NCI-H2107 treated with DMSO at 0.1 percent for 48 hours (cell line): ENCODE results near the gene GADD45A.
A peak's percentile ranks its signal among the peaks of the same experiment; 100 is the strongest.
"Not testable (repeated sequence)": the region's sequence is repeated elsewhere in the genome, so short reads cannot be mapped to it uniquely, and the experiment has no call there.

Source experiments
- DNase-seq: peaks from one replicate; lab custom pipeline; 2025; ENCODE audit not compliant: unreplicated experiment; lab: John Stamatoyannopoulos, UW

GADD45A gene, protein sequence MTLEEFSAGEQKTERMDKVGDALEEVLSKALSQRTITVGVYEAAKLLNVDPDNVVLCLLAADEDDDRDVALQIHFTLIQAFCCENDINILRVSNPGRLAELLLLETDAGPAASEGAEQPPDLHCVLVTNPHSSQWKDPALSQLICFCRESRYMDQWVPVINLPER

GRCh38 chr1:67685067-67685557, at the start of gene GADD45A:
Gene GADD45A (plus strand): TSS chr1:67685201. CDS start chr1:67685495, 294 bp downstream.
- peak; percentile 99 for DNase-seq

DNA sequence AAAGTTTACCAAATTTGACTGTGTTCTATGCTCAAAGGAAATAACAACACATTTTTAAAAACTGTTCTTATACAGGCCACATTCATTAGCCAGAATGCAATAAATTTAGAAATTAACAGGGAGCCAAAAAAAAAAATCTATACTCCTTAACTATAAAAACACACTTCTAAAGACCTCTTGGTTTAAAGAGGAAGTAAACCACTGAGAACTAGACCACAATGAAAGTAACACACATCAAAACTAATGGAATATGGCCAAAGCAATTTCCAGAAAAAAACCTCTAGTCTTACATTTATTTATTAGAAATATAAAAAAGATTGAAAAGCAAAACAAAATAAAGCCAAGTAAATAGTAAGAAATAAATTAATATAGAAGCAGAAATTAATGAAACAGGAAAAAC, 48.9 kb upstream of the GADD45A start:
- DNase-seq, result no peak

GRCh38 chr1:67639361-67639760, 45.6 kb upstream of the GADD45A start:
- DNase-seq, result no peak

- DNase-seq, result no peak
These were observed 42.4 kb upstream of the GADD45A start for GRCh38 chr1:67642629-67643028.

DNA sequence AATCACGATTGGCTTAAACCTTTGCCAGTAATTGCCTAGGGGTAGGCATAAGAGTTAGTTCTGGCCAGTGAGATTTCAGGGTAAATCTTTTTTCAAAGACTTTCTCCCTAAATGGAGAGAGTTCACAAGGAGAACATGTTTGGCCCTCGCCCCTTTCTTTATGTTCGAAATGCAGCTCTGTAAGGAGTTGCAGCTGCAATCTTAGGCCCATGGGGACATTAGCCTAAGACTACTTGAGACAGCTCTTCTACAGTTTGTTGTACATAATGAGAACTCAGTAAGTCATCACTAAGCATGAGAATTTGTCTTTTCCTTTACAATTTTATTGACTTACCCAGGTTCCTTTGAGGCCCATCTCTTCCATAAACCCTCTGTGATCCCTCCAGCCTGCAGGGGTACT, 40.4 kb upstream of the GADD45A start:
- DNase-seq, result no peak

- no peak for DNase-seq
These were observed 39.4 kb upstream of the GADD45A start for GRCh38 chr1:67645495-67646144.

DNA sequence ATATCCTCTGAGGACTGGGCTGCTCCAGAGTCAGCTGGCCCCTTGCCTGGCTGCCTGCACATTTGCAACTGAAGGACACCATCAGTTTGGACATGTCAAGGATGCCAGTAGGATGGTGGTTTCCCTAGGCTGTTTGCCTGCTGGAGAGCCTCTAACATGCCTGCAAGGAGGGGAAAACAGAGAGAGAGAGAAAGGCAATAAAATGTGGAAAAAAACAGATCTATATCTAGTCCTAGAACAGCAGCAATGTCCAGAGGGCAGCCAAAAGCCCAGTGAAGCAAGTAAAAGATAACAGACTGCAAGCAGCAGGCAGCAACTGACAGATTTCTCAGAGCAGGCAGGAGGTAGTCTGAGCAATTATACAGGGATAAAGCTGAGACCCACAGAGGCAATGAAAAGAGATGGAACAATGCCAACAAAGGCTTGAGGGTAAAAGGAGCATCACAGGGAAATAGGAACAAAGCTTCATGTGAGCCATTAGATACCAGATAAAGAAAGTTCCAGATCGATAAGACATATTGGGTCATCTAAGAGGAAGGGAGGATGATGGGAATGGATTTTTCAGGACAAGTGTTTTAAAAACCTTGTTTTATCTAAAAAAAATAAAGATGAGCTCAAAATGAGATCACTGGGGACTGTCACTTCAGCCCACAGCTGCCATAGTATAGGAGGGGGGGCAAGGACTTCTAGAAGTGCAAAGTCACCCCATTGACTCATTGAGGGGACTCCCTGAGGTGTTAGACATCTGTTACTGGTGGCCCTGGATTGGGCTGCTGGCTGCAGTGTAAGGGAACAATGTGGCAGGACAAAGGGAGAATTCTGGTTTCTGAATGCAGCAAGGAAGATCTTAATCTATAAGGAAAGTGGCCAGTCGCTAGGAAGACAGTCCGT, 38.6 kb upstream of the GADD45A start:
- peak; percentile 88 for DNase-seq

- no peak for DNase-seq
These were observed 37.8 kb upstream of the GADD45A start for GRCh38 chr1:67647036-67647798.

GRCh38 chr1:67647814-67648358, 37.1 kb upstream of the GADD45A start:
- DNase-seq, result no peak

DNA sequence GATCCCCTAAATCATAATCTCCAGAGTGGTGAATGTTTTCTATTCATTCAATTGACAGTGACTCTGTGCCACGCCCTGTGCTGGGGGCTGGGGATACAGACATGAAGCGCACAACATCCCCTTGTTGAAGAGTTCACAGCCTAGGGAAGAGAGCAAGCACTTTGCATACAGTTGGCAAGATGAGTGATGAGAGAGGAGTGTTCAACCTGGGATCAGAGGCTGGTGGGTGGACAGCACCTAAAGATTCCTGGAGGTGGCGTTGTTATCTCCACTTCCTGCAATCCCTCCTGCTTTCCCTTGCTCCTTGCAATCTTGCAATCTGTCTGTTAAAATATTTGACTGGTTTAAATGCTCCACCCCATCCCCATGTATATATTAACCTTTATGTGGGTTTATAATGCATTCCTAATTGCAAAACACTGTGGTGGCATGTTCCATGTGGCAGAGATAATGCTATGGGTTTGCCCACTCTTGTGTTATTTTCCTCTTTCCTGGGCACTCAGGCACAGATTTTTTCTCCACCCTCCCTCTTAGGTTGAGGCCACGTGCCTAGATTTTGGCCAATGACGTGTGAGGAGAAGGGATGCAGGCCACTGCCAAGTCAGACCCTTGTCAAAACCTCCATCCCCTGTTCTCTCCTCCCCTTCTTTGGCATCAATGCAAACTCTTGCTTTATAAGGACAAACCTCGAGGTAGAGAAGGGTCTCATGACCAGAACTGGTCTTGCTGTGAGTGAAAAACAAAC, 36.2 kb upstream of the GADD45A start:
- DNase-seq, result no peak

GRCh38 chr1:67650061-67650460, 34.9 kb upstream of the GADD45A start:
- no peak for DNase-seq

DNA sequence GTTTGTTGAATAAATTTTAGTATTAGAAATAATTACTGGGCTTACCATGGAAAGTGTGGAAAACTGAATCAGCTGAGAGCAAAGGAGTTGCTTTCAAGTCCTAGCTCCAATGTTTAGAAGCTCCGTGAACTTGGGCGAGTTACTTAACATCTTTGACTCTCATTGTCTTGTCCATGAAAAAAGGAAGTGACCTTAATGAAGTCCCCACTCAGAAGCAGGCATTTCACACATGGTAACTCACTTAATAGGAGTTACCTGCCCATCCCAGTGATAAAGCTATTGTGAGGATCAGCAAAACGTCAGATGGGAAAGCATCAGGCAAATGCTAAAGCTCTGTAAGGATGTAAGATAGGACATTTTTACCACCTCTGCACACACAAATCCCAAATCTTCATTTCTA, 34.0 kb upstream of the GADD45A start:
- DNase-seq, result no peak

GRCh38 chr1:67652800-67653199, 32.2 kb upstream of the GADD45A start:
- DNase-seq, result peak; percentile 93

GRCh38 chr1:67653304-67653703, 31.7 kb upstream of the GADD45A start:
- no peak for DNase-seq

- no peak for DNase-seq
These were observed 29.4 kb upstream of the GADD45A start for GRCh38 chr1:67655581-67655980.

DNA sequence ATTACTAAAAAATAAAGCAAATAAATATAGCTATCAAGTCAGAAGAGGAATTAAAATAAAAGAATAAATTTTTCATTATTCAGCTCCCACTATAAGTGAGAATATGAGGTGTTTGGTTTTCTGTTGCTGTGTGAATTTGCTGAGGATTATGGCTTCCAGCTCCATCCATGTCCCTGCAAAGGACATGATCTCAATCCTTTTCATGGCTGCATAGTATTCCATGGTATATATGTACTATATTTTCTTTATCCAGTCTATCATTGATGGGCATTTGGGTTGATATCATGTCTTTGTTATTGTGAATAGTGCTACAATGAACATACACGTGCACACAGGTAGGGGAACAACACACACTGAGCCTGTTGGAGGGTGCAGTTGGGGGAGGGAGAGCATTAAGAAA, 27.8 kb upstream of the GADD45A start:
- not testable (repeated sequence) for DNase-seq

DNA sequence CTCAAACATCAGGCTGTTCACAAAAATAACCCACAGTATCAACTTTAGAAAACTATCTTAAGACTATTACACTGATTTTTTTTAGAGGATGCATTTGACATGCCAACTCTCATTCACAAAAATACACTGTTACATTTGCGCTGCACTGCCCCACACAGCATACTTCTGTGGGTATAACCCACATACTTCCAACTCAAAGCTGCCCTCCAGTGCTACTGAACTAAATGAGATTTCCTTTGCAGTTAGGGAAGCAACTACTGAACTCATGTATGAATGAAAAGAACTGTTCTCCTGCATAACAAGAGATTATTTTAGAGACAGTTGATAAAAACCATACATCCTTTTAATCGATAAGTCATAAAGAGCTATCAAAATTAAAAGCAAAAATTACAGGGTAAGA, 25.8 kb upstream of the GADD45A start:
- DNase-seq, result no peak

DNA sequence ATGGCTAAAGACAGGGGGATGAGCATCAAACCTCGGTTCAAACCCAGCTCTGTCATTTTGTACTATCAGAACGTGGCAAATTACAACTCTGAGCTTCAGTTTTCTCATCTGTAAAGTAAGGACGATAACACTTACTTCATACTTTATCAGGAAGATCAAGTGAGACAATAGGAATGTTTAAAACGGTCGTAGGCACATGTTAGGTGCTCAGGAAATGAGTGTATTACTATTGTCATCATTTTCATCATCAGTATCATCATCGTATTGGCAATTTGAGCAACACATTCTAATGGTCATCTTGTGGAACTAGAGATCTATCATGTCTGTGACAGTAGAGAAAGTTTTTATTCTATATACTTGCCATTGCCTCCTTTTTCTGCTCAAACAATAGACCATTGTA, 22.1 kb upstream of the GADD45A start:
- no peak for DNase-seq

GRCh38 chr1:67664048-67664447, 21.0 kb upstream of the GADD45A start:
- DNase-seq, result no peak

DNA sequence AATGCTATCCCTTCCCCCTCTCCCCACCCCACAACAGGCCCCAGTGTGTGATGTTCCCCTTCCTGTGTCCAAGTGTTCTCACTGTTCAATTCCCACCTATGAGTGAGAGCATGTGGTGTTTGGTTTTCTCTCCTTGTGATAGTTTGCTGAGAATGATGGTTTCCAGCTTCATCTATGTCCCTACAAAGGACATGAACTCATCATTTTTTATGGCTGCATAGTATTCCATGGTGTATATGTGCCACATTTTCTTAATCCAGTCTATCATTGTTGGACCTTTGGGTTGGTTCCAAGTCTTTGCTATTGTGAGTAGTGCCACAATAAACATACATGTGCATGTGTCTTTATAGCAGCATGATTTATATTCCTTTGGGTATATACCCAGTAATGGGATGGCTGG, 19.7 kb upstream of the GADD45A start:
- DNase-seq, result not testable (repeated sequence)
